COLO668 (cell line): ENCODE data around the gene TBC1D16.
"Not testable (repeated sequence)": the region's sequence is repeated elsewhere in the genome, so short reads cannot be mapped to it uniquely, and the experiment has no call there.

Experiments used
- DNase-seq: peaks from one replicate; lab custom pipeline; 2025; ENCODE audit not compliant: unreplicated experiment; lab: John Stamatoyannopoulos, UW

The TBC1D16 gene

GRCh38 chr17:80055597-80055996 lies 19.9 kb upstream of the TBC1D16 start:
- DNase-seq, result no peak

GRCh38 chr17:80053102-80053501 lies 17.4 kb upstream of the TBC1D16 start:
- DNase-seq, result no peak

- no peak for DNase-seq
Observed at GRCh38 chr17:80051681-80052080, 16.0 kb upstream of the TBC1D16 start.

GRCh38 chr17:80050706-80051105 lies 15.0 kb upstream of the TBC1D16 start:
- DNase-seq, result no peak

GRCh38 chr17:80049986-80050385 lies 14.3 kb upstream of the TBC1D16 start:
- no peak for DNase-seq

- peak; percentile 92 for DNase-seq
Observed at GRCh38 chr17:80047176-80047575, 11.5 kb upstream of the TBC1D16 start.

- not testable (repeated sequence) for DNase-seq
Observed at GRCh38 chr17:80046709-80047108, 11.0 kb upstream of the TBC1D16 start.

- peak; percentile 52 for DNase-seq
Observed at GRCh38 chr17:80045703-80046102, 10.0 kb upstream of the TBC1D16 start.

- DNase-seq, result no peak
Observed at GRCh38 chr17:80043963-80044362, 8.3 kb upstream of the TBC1D16 start.

- peak; percentile 57 for DNase-seq
Observed at GRCh38 chr17:80036715-80037477, 1.2 kb upstream of the TBC1D16 start.

- peak; percentile 89 for DNase-seq
Observed at GRCh38 chr17:80035937-80036714, 454 bp upstream of the TBC1D16 start, which contains the start of gene CCDC40. Gene CCDC40, plus strand, starts transcription at chr17:80036642. Its CDS starts 21 bp downstream, at chr17:80036663.

GRCh38 chr17:80034791-80035686 lies 633 bp downstream of the TBC1D16 start:
- peak; percentile 23 for DNase-seq

GRCh38 chr17:80033840-80034239 lies 1.8 kb downstream of the TBC1D16 start:
- DNase-seq, result no peak

GRCh38 chr17:80032614-80033171 lies 3.0 kb downstream of the TBC1D16 start:
- peak; percentile 1 for DNase-seq

- no peak for DNase-seq
Observed at GRCh38 chr17:80031691-80032430, 3.8 kb downstream of the TBC1D16 start.

- peak; percentile 79 for DNase-seq
Observed at GRCh38 chr17:80030730-80031410, 4.8 kb downstream of the TBC1D16 start.

GRCh38 chr17:80029258-80029974 lies 6.3 kb downstream of the TBC1D16 start:
- DNase-seq, result peak; percentile 5

- DNase-seq, result no peak
Observed at GRCh38 chr17:80028030-80028429, 7.6 kb downstream of the TBC1D16 start.

- no peak for DNase-seq
Observed at GRCh38 chr17:80027043-80027435, 8.6 kb downstream of the TBC1D16 start.
